Tibial artery (tissue), 4 donors: ENCODE measurements around the gene MTREX.

Experiments
- DNase-seq, 2 donors: peaks; one replicate each; pipeline ENCODE4 v3.0.0-alpha.2; 2019
- H3K27ac ChIP-seq, 2 donors: fragments of 200-600 bp; sonication (generic) in 1 of 2; 1 replicate in 1 of 2; 2 replicates in 1 of 2; pipeline ENCODE4 v1.5.1; 2018 to 2019; ENCODE audit warnings: mild to moderate bottlenecking in 1 of 2
- H3K27me3 ChIP-seq, 2 donors: fragments of 200-600 bp; sonication (generic) in 1 of 2; one replicate each; pipeline versions ENCODE4 v1.5.1 to v1.6.0; 2016 to 2019
- H3K36me3 ChIP-seq, 3 donors: fragments of 200-600 bp; sonication (generic) in 2 of 3; one replicate each; pipeline ENCODE4 v1.5.1; 2016 to 2019; ENCODE audit warnings: mild to moderate bottlenecking in 2 of 3
- H3K4me1 ChIP-seq, 4 donors: fragments of 200-600 bp; sonication (generic) in 2 of 4; 1 replicate in 3 of 4; 2 replicates in 1 of 4; pipeline ENCODE4 v1.5.1; 2016 to 2019
- H3K4me3 ChIP-seq, 2 donors: fragments of 200-600 bp; sonication (generic) in 1 of 2; 1 replicate in 1 of 2; 2 replicates in 1 of 2; pipeline ENCODE4 v1.5.1; 2018 to 2019; ENCODE audit warnings: mild to moderate bottlenecking in 2 of 2
- H3K9me3 ChIP-seq, 3 donors: fragments of 200-600 bp; sonication (generic) in 1 of 3; one replicate each; pipeline ENCODE4 v1.5.1; 2016 to 2019
- CTCF ChIP-seq, 2 experiments: fragments of 200-600 bp in 1 of 2; fragments of 450-650 bp in 1 of 2; IDR thresholded peaks; one replicate each; pipeline ENCODE4 v1.5.1; 2017 to 2019; ENCODE audit warnings: antibody characterized with exemption in 2 of 2, mild to moderate bottlenecking in 1 of 2, moderate library complexity in 1 of 2
- intact Hi-C: fragments of 100-400 bp; cut with DNase I; formaldehyde crosslinking; loops from one replicate; pipeline ENCODE4 v1.15.0; 2023; ENCODE audit warnings: low total_unique reads

Gene MTREX

GRCh38 chr5:55391707-55392106, 83.9 kb downstream of the MTREX start:
- no peak overlapping the region for H3K27ac ChIP-seq
- DNase-seq, result no peak
- intact Hi-C loops, result no loop called here
- no peaks in the 10 kb centered on the region for H3K27me3 ChIP-seq
- no peaks in the 10 kb centered on the region for H3K4me1 ChIP-seq
- peaks cover 27 to 38% (median 34%) of the 10 kb centered on the region in 3 donors for H3K36me3 ChIP-seq
- H3K4me3 ChIP-seq, result no peak overlapping the region
- TF ChIP-seq CTCF (IDR thresholded peaks at IDR 0.05), result no peak
- H3K9me3 ChIP-seq, result peaks cover 0 to 9% (median 0%) of the 10 kb centered on the region in 3 donors

GRCh38 chr5:55392669-55393068, 84.9 kb downstream of the MTREX start:
- Histone ChIP-seq H3K27ac (no peak overlapping the region), H3K27me3 (no peaks in the 10 kb centered on the region), H3K4me1 (no peaks in the 10 kb centered on the region), H3K4me3 (no peak overlapping the region), H3K36me3 (peaks cover 27 to 41% (median 38%) of the 10 kb centered on the region in 3 donors), H3K9me3 (peaks cover 0 to 9% (median 0%) of the 10 kb centered on the region in 3 donors)
- intact Hi-C loops, result no loop called here
- no peak for TF ChIP-seq CTCF (IDR thresholded peaks at IDR 0.05)
- no peak for DNase-seq

GRCh38 chr5:55393501-55394175, 85.8 kb downstream of the MTREX start:
- no peak for DNase-seq
- Histone ChIP-seq H3K4me3 (no peak overlapping the region), H3K9me3 (peaks cover 0 to 9% (median 0%) of the 10 kb centered on the region in 3 donors), H3K27me3 (no peaks in the 10 kb centered on the region), H3K27ac (no peak overlapping the region), H3K36me3 (peaks cover 26 to 46% (median 29%) of the 10 kb centered on the region in 3 donors), H3K4me1 (no peaks in the 10 kb centered on the region)
- intact Hi-C loops, result no loop called here
- TF ChIP-seq CTCF (IDR thresholded peaks at IDR 0.05), result no peak

- H3K27me3 ChIP-seq, result no peaks in the 10 kb centered on the region
- intact Hi-C loops, result loop anchor here (5.0 kb wide), 1 partner anchor 55 kb away; no protein-coding TSS in a partner anchor
- TF ChIP-seq CTCF (IDR thresholded peaks at IDR 0.05), result no peak
- no peak for DNase-seq
- H3K9me3 ChIP-seq, result no peaks in the 10 kb centered on the region
- H3K27ac ChIP-seq, result no peak overlapping the region
- peaks cover 0 to under 1% (median 0%) of the 10 kb centered on the region in 4 donors for H3K4me1 ChIP-seq
- peaks cover 18 to 76% (median 32%) of the 10 kb centered on the region in 3 donors for H3K36me3 ChIP-seq
- no peak overlapping the region for H3K4me3 ChIP-seq
These were observed 94.4 kb downstream of the MTREX start for GRCh38 chr5:55402199-55402598.

- Histone ChIP-seq H3K9me3 (no peaks in the 10 kb centered on the region), H3K4me1 (peaks cover 0 to 14% (median 0%) of the 10 kb centered on the region in 4 donors), H3K27me3 (no peaks in the 10 kb centered on the region), H3K27ac (no peak overlapping the region), H3K36me3 (peaks cover 22 to 54% (median 25%) of the 10 kb centered on the region in 3 donors), H3K4me3 (no peak overlapping the region)
- no peak for TF ChIP-seq CTCF (IDR thresholded peaks at IDR 0.05)
- intact Hi-C loops, result loop anchor here (5.0 kb wide), 1 partner anchor 286 kb away; no protein-coding TSS in a partner anchor
- DNase-seq, result no peak
These were observed 98.5 kb downstream of the MTREX start for GRCh38 chr5:55406292-55406691.
